Small intestine (tissue), 7 donors: ENCODE measurements around the gene COQ8B. TPM values are rescaled to one million over a fixed set of nuclear protein-coding genes. Genes with fewer than 3 reads are reported as not detected.

Source experiments
- DNase-seq, 2 donors: peaks; one replicate each; pipeline versions ENCODE4 v3.0.0 to v3.0.0-alpha.2; 2013
- FAIRE-seq: peaks from 2 replicates; lab custom pipeline; 2012; peaks lifted over from hg19 to GRCh38; lab: Jason Lieb, UNC
- H3K27ac ChIP-seq, 3 donors: one replicate each; pipeline ENCODE4 v1.5.1; 2013; ENCODE audit warnings: low read length in 2 of 3, mild to moderate bottlenecking in 2 of 3, control low read depth in 1 of 3, inconsistent platforms in 1 of 3, low read depth in 1 of 3, moderate library complexity in 1 of 3
- H3K27me3 ChIP-seq, 3 donors: one replicate each; pipeline ENCODE4 v1.6.1; 2013; ENCODE audit warnings: low read length in 3 of 3, inconsistent platforms in 1 of 3; ENCODE audit not compliant: control insufficient read depth in 3 of 3, insufficient read depth in 3 of 3
- H3K36me3 ChIP-seq, 3 donors: one replicate each; pipeline ENCODE4 v1.6.1; 2013; ENCODE audit warnings: low read length in 3 of 3, inconsistent platforms in 1 of 3, low read depth in 1 of 3, mild to moderate bottlenecking in 1 of 3, moderate library complexity in 1 of 3; ENCODE audit not compliant: control insufficient read depth in 3 of 3, insufficient read depth in 2 of 3
- H3K4me1 ChIP-seq, 3 donors: one replicate each; pipeline ENCODE4 v1.6.1; 2013; ENCODE audit warnings: low read length in 2 of 3, inconsistent platforms in 1 of 3, low read depth in 1 of 3, mild to moderate bottlenecking in 1 of 3, moderate library complexity in 1 of 3; ENCODE audit not compliant: control insufficient read depth in 3 of 3, insufficient read depth in 2 of 3
- H3K4me3 ChIP-seq, 3 donors: one replicate each; pipeline ENCODE4 v1.5.1; 2013; ENCODE audit warnings: low read length in 3 of 3, control low read depth in 1 of 3, inconsistent platforms in 1 of 3, low read depth in 1 of 3, mild to moderate bottlenecking in 1 of 3, moderate library complexity in 1 of 3
- H3K9me3 ChIP-seq, 2 donors: one replicate each; pipeline ENCODE4 v1.6.1; 2013; ENCODE audit warnings: low read depth in 1 of 2, low read length in 1 of 2; ENCODE audit not compliant: control insufficient read depth in 2 of 2, insufficient read depth in 1 of 2
- WGBS, 3 donors: extraction: QIAGEN DNeasy Blood & Tissue Kit; methylation state at CpG; one replicate each; pipeline ENCODE4 v1.1.7; 2013; 5-methylcytosine and 5-hydroxymethylcytosine counted together
- polyA plus RNA-seq, 4 donors: library from polyadenylated mRNA; stranded (reverse) in 3 of 4; unstranded in 1 of 4; fragments of 200-250 nt in 3 of 4; fragments of 120-200 nt in 1 of 4; gene quantifications; one replicate each; pipeline versions ENCODE4 v1.2.1 to v1.2.3, GENCODE V29; 2013
- donor health status: healthy with polysubstance abuse.
- donor health status: control.
- donor health status: control.
- donor health status: Bipolar disorder and iron deficiency.
- donor health status: healthy.

Gene COQ8B
- polyA plus RNA-seq, 4 donors, result 29.2 to 45.5 (median 42.8) TPM

- no peak overlapping the region for H3K27ac ChIP-seq
- peaks cover 0 to 15% of the 10 kb centered on the region in 2 donors for H3K9me3 ChIP-seq
- H3K36me3 ChIP-seq, result peaks cover 0 to 83% (median 8%) of the 10 kb centered on the region in 3 donors
- FAIRE-seq (no peak), DNase-seq (no peak)
- peaks cover 0 to 2% (median 0%) of the 10 kb centered on the region in 3 donors for H3K4me1 ChIP-seq
- WGBS, 3 donors, result 82 to 90% (median 89%) methylated on average over 9 of the region's 9 CpGs
- H3K4me3 ChIP-seq, result no peak overlapping the region
- no peaks in the 10 kb centered on the region for H3K27me3 ChIP-seq
Measured at GRCh38 chr19:40671404-40671803, 45.3 kb downstream of the COQ8B start.

GRCh38 chr19:40668991-40669614, 47.6 kb downstream of the COQ8B start:
- Histone ChIP-seq H3K27ac (no peak overlapping the region), H3K9me3 (peaks cover 0 to 15% of the 10 kb centered on the region in 2 donors), H3K4me3 (no peak overlapping the region), H3K36me3 (peaks cover 0 to 67% (median 8%) of the 10 kb centered on the region in 3 donors), H3K27me3 (no peaks in the 10 kb centered on the region), H3K4me1 (peaks cover 0 to 2% (median 0%) of the 10 kb centered on the region in 3 donors)
- 87 to 95% (median 94%) methylated on average over 7 of the region's 7 CpGs for WGBS, 3 donors
- no peak for FAIRE-seq
- DNase-seq, result no peak

GRCh38 chr19:40667602-40668001, 49.1 kb downstream of the COQ8B start:
- H3K27me3 ChIP-seq, result peaks cover 0 to 10% (median 0%) of the 10 kb centered on the region in 3 donors
- peaks cover 0 to 54% (median 8%) of the 10 kb centered on the region in 3 donors for H3K36me3 ChIP-seq
- no peak overlapping the region for H3K27ac ChIP-seq
- DNase-seq (no peak), FAIRE-seq (no peak)
- H3K4me3 ChIP-seq, result no peak overlapping the region
- WGBS, 3 donors, result 92 to 94% (median 92%) methylated on average over 11 to 14 of the region's 14 CpGs
- H3K4me1 ChIP-seq, result peaks cover 0 to 8% (median 5%) of the 10 kb centered on the region in 3 donors
- H3K9me3 ChIP-seq, result peaks cover 0 to 15% of the 10 kb centered on the region in 2 donors

GRCh38 chr19:40666803-40667438, 49.8 kb downstream of the COQ8B start:
- 90 to 91% (median 90%) methylated on average over 13 to 14 of the region's 14 CpGs for WGBS, 3 donors
- peaks cover 0 to 48% (median 7%) of the 10 kb centered on the region in 3 donors for H3K36me3 ChIP-seq
- H3K9me3 ChIP-seq, result peaks cover 0 to 15% of the 10 kb centered on the region in 2 donors
- no peak for FAIRE-seq
- peaks cover 0 to 10% (median 0%) of the 10 kb centered on the region in 3 donors for H3K27me3 ChIP-seq
- no peak for DNase-seq
- peaks cover 0 to 11% (median 5%) of the 10 kb centered on the region in 3 donors for H3K4me1 ChIP-seq
- no peak overlapping the region for H3K27ac ChIP-seq
- H3K4me3 ChIP-seq, result no peak overlapping the region

GRCh38 chr19:40663695-40664692, 52.7 kb downstream of the COQ8B start:
- WGBS, 3 donors, result 47 to 48% (median 47%) methylated on average over 24 of the region's 24 CpGs
- H3K4me3 ChIP-seq, result peak overlapping the region; percentile 52 to 68 (median 62)
- H3K4me1 ChIP-seq, result peaks cover 0 to 11% (median 5%) of the 10 kb centered on the region in 3 donors
- peaks cover 0 to 2% of the 10 kb centered on the region in 2 donors for H3K9me3 ChIP-seq
- FAIRE-seq (no peak), DNase-seq (no peak)
- peak overlapping the region; percentile 42 to 86 (median 63) for H3K27ac ChIP-seq
- peaks cover 0 to 10% (median 0%) of the 10 kb centered on the region in 3 donors for H3K27me3 ChIP-seq
- peaks cover 0 to 23% (median 0%) of the 10 kb centered on the region in 3 donors for H3K36me3 ChIP-seq

GRCh38 chr19:40662925-40663694, 53.6 kb downstream of the COQ8B start:
- Histone ChIP-seq H3K27me3 (peaks cover 0 to 10% (median 0%) of the 10 kb centered on the region in 3 donors), H3K36me3 (peaks cover 0 to 15% (median 0%) of the 10 kb centered on the region in 3 donors), H3K4me3 (peak overlapping the region; percentile 52 to 68 (median 62)), H3K9me3 (no peaks in the 10 kb centered on the region), H3K27ac (peak overlapping the region in 2 of 3 donors; percentile 63 to 86), H3K4me1 (peaks cover 0 to 11% (median 5%) of the 10 kb centered on the region in 3 donors)
- FAIRE-seq, result no peak
- peak; percentile 83 to 94 for DNase-seq
- 0 to 1% (median 0%) methylated on average over 55 to 60 of the region's 60 CpGs for WGBS, 3 donors

GRCh38 chr19:40661616-40662015, 55.1 kb downstream of the COQ8B start:
- Histone ChIP-seq H3K27ac (no peak overlapping the region), H3K4me3 (no peak overlapping the region), H3K9me3 (no peaks in the 10 kb centered on the region), H3K27me3 (peaks cover 0 to 10% (median 0%) of the 10 kb centered on the region in 3 donors), H3K4me1 (peaks cover 0 to 11% (median 4%) of the 10 kb centered on the region in 3 donors), H3K36me3 (peaks cover 0 to under 1% (median 0%) of the 10 kb centered on the region in 3 donors)
- DNase-seq (no peak), FAIRE-seq (no peak)
- 72 to 91% (median 89%) methylated on average over 1 of the region's 1 CpG for WGBS, 3 donors
